SK-N-SH (cell line): ENCODE results near the gene RNF167. TPM values are rescaled to one million over a fixed set of nuclear protein-coding genes. Genes with fewer than 3 reads are reported as not detected.

Experiments used
- CTCF ChIA-PET: fragments of 300-600, 350-600 bp; formaldehyde crosslinking; extraction: SDS; loops from one replicate; lab custom pipeline; 2021; lab: Yijun Ruan, JAX
- POLR2A ChIA-PET: fragments of 350-600 bp; sonication (Branson Sonifier 250); formaldehyde crosslinking; extraction: SDS; loops from one replicate; lab custom pipeline; 2020; ENCODE audit warnings: antibody characterized with exemption, inconsistent platforms; lab: Yijun Ruan, JAX
- DNase-seq: peaks from one replicate; pipeline ENCODE4 v3.0.0; 2012
- H2AFZ ChIP-seq: fragments of 200-600 bp; sonication (generic); 2 replicates; pipeline ENCODE4 v1.8.1; 2016; ENCODE audit warnings: antibody characterized with exemption, mild to moderate bottlenecking, low read depth
- H3F3A ChIP-seq: fragments of 200-600 bp; sonication (generic); replicated peaks from 2 replicates; pipeline ENCODE3; 2016; ENCODE audit warnings: antibody characterized with exemption, mild to moderate bottlenecking; ENCODE audit not compliant: insufficient read depth
- H3K27ac ChIP-seq, 2 experiments: fragments of 200-500 bp in 1 of 2; fragments of 200-600 bp in 1 of 2; sonication (Bioruptor generic) in 1 of 2; sonication (generic), shearing (Covaris generic) in 1 of 2; 2 replicates each; pipeline versions ENCODE4 v1.5.1 to v1.6.1; 2014 to 2016; ENCODE audit warnings: low read depth in 2 of 2, inconsistent platforms in 1 of 2, low read length in 1 of 2, mild to moderate bottlenecking in 1 of 2, mixed read lengths in 1 of 2
- H3K27me3 ChIP-seq: fragments of 200-600 bp; sonication (generic), shearing (Covaris generic); 2 replicates; pipeline ENCODE4 v1.6.1; 2016; ENCODE audit warnings: mixed run types; ENCODE audit not compliant: insufficient read depth
- H3K36me3 ChIP-seq, 2 experiments: fragments of 200-500 bp in 1 of 2; fragments of 200-600 bp in 1 of 2; sonication (Bioruptor generic) in 1 of 2; sonication (generic) in 1 of 2; replicated peaks in 1 of 2; 2 replicates each; pipeline versions ENCODE3 to v1.5.1; 2014 to 2016; ENCODE audit warnings: low read length in 1 of 2, mild to moderate bottlenecking in 1 of 2; ENCODE audit not compliant: insufficient read depth in 2 of 2, control insufficient read depth in 1 of 2
- H3K4me1 ChIP-seq, 2 experiments: fragments of 200-500 bp in 1 of 2; fragments of 200-600 bp in 1 of 2; sonication (Bioruptor generic) in 1 of 2; sonication (generic), shearing (Covaris generic) in 1 of 2; 2 replicates each; pipeline versions ENCODE4 v1.5.1 to v1.6.1; 2014 to 2016; ENCODE audit warnings: low read depth in 1 of 2, low read length in 1 of 2, mixed run types in 1 of 2; ENCODE audit not compliant: insufficient read depth in 2 of 2, control insufficient read depth in 1 of 2
- H3K4me2 ChIP-seq: fragments of 200-600 bp; sonication (generic), shearing (Covaris generic); 2 replicates; pipeline ENCODE4 v1.6.1; 2017; ENCODE audit warnings: mixed run types
- H3K4me3 ChIP-seq, 2 experiments: fragments of 200-500 bp in 1 of 2; fragments of 200-600 bp in 1 of 2; sonication (Bioruptor generic) in 1 of 2; sonication (generic), shearing (Covaris generic) in 1 of 2; 2 replicates each; pipeline versions ENCODE4 v1.5.1 to v1.8.1; 2014 to 2016; ENCODE audit warnings: low read depth in 2 of 2, inconsistent platforms in 1 of 2, low read length in 1 of 2, mild to moderate bottlenecking in 1 of 2, mixed read lengths in 1 of 2, moderate library complexity in 1 of 2
- H3K79me2 ChIP-seq: fragments of 200-600 bp; sonication (generic); 2 replicates; pipeline ENCODE4 v1.8.1; 2017; ENCODE audit warnings: mild to moderate bottlenecking; ENCODE audit not compliant: insufficient read depth
- H3K9ac ChIP-seq: fragments of 200-600 bp; sonication (generic); 2 replicates; pipeline ENCODE4 v1.6.1; 2017; ENCODE audit warnings: mixed run types
- H3K9me2 ChIP-seq: fragments of 200-600 bp; sonication (generic); 2 replicates; pipeline ENCODE4 v1.6.1; 2017; ENCODE audit warnings: mixed run types
- H3K9me3 ChIP-seq: fragments of 200-600 bp; sonication (generic); 2 replicates; pipeline ENCODE4 v1.6.1; 2017; ENCODE audit warnings: mixed run types, mild to moderate bottlenecking, moderate library complexity
- H4K20me1 ChIP-seq: fragments of 200-600 bp; sonication (generic); 2 replicates; pipeline ENCODE4 v1.6.1; 2017; ENCODE audit warnings: mild to moderate bottlenecking, mixed run types; ENCODE audit not compliant: insufficient read depth
- ELF1 ChIP-seq: IDR thresholded peaks from 2 replicates; pipeline ENCODE4 v1.4.0; 2012
- EP300 ChIP-seq, 2 experiments: IDR thresholded peaks; 2 replicates each; pipeline versions ENCODE4 v1.4.0 to v1.6.1; 2012; ENCODE audit warnings: borderline replicate concordance in 1 of 2, low read depth in 1 of 2, low read length in 1 of 2
- EZH2phosphoT487 ChIP-seq: fragments of 200-600 bp; sonication (generic); IDR thresholded peaks from 2 replicates; pipeline ENCODE4 v1.6.1; 2017; ENCODE audit warnings: low read depth, mixed run types, mild to moderate bottlenecking, antibody characterized with exemption, moderate library complexity, borderline replicate concordance
- FOSL2 ChIP-seq: IDR thresholded peaks from 2 replicates; pipeline ENCODE4 v1.4.0; 2012; ENCODE audit warnings: low read depth, mild to moderate bottlenecking, moderate library complexity, borderline replicate concordance
- FOXJ3 ChIP-seq: sonication (generic); formaldehyde crosslinking; IDR thresholded peaks from 2 replicates; pipeline ENCODE4 v1.5.1; 2020; ENCODE audit warnings: mild to moderate bottlenecking, missing genetic modification reagents
- GABPA ChIP-seq: IDR thresholded peaks from 2 replicates; pipeline ENCODE4 v1.4.0; 2012; ENCODE audit warnings: low read depth, mild to moderate bottlenecking
- GATA2 ChIP-seq: sonication (generic); formaldehyde crosslinking; IDR thresholded peaks from 2 replicates; pipeline ENCODE4 v1.5.0; 2020; ENCODE audit warnings: mild to moderate bottlenecking, missing genetic modification reagents
- MXI1 ChIP-seq: IDR thresholded peaks from 2 replicates; pipeline ENCODE4 v1.6.1; 2012; ENCODE audit warnings: mild to moderate bottlenecking, low read depth, low read length, improper control_type of control experiment
- NRF1 ChIP-seq: IDR thresholded peaks from 2 replicates; pipeline ENCODE4 v1.6.1; 2012; ENCODE audit warnings: low read depth, mild to moderate bottlenecking, low read length
- RAD21 ChIP-seq: IDR thresholded peaks from 2 replicates; pipeline ENCODE4 v1.6.1; 2012; ENCODE audit warnings: mild to moderate bottlenecking, low read length
- RFX5 ChIP-seq: IDR thresholded peaks from 2 replicates; pipeline ENCODE4 v1.6.1; 2012; ENCODE audit warnings: mild to moderate bottlenecking, improper control_type of control experiment, low read length
- RXRA ChIP-seq: IDR thresholded peaks from 2 replicates; pipeline ENCODE4 v1.4.0; 2012; ENCODE audit warnings: low read depth, mild to moderate bottlenecking, borderline replicate concordance
- SIN3A ChIP-seq: IDR thresholded peaks from 2 replicates; pipeline ENCODE4 v1.6.1; 2012; ENCODE audit warnings: low read depth, mild to moderate bottlenecking, low read length, moderate library complexity, borderline replicate concordance
- SMC3 ChIP-seq: IDR thresholded peaks from 2 replicates; pipeline ENCODE4 v1.6.1; 2012; ENCODE audit warnings: low read depth, low read length, improper control_type of control experiment
- TAF1 ChIP-seq: IDR thresholded peaks from 2 replicates; pipeline ENCODE4 v1.6.1; 2012; ENCODE audit warnings: low read depth, mild to moderate bottlenecking, low read length, moderate library complexity, borderline replicate concordance
- TCF12 ChIP-seq: IDR thresholded peaks from 2 replicates; pipeline ENCODE4 v1.4.0; 2012
- TEAD4 ChIP-seq: IDR thresholded peaks from 2 replicates; pipeline ENCODE4 v1.4.0; 2012; ENCODE audit warnings: mild to moderate bottlenecking, borderline replicate concordance; ENCODE audit not compliant: insufficient read depth
- YY1 ChIP-seq: IDR thresholded peaks from 2 replicates; pipeline ENCODE4 v1.4.0; 2012; ENCODE audit warnings: low read depth, mild to moderate bottlenecking
- WGBS: methylation state at CpG from one replicate; pipeline ENCODE4 v1.1.6; 2017; ENCODE audit warnings: low lambda C conversion rate; 5-methylcytosine and 5-hydroxymethylcytosine counted together
- polyA plus RNA-seq, 3 experiments: library from polyadenylated mRNA; depleted of rRNA; stranded (reverse); fragments of >200 nt; gene quantifications; 2 replicates each; pipeline ENCODE4 v1.2.3, GENCODE V29; 2012
- TF ChIP-seq, protein P1 (sequence below): IDR thresholded peaks from 2 replicates; pipeline ENCODE4 v1.4.0; 2012; ENCODE audit warnings: low read depth, borderline replicate concordance
- TF ChIP-seq, protein P2 (sequence below): IDR thresholded peaks from 2 replicates; pipeline ENCODE4 v1.6.1; 2012; ENCODE audit warnings: mild to moderate bottlenecking, low read depth, low read length, moderate library complexity
- TF ChIP-seq, protein P3 (sequence below): fragments of 150-350 bp; IDR thresholded peaks from 2 replicates; pipeline ENCODE4 v1.6.1; 2017; ENCODE audit warnings: antibody characterized with exemption, low read length, low read depth, borderline replicate concordance
- TF ChIP-seq, protein P4 (sequence below): fragments of 200-600 bp; sonication (generic); IDR thresholded peaks from 2 replicates; pipeline ENCODE4 v1.6.1; 2017; ENCODE audit warnings: antibody characterized with exemption, mild to moderate bottlenecking, moderate library complexity
- TF ChIP-seq, protein P5 (sequence below): IDR thresholded peaks from 2 replicates; pipeline ENCODE4 v1.4.0; 2012; ENCODE audit warnings: low read depth, borderline replicate concordance

Gene RNF167
- polyA plus RNA-seq, 1 of the 3 experiments (the other 2 are of a cell fraction): 115 TPM

DNA sequence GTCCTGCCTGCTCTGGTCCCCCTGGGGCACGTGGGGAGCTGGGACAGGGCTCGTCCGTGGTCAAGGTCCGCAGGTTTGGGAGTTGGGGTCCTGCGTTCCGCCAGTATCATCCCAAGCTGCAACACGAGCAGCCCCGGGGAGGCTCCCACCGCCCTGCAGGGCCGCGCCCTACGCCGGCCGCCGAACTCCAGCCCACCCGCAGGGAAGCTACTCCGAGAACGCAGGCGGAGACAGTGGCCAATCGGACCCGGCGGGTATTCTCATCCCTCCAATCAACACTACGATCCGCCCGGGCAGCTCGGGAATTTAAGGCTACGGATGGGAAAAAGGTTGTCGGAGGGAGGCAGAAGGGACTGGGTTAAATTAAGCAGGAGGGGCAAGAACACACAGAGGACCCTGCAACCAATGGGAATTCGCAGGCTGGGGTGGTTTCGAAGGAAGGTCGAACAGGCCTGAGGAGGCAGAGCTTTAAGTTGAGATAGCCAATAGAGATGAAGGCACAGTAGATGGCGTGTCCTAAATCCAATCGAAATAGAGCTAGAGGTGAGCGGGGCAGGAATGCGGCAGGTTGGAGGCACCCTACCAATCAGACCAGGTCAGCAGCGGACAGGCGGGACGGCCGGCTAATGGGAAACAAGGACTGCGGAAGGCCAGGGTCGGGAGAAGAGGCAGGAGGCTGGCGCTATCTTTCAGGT is 26.9 kb downstream of the RNF167 start:
- ChIA-PET POLR2A (interaction anchor here (0.6 to 4.2 kb wide), 12 partner anchors 8 to 231 kb away, joined by 3 to 56 read pairs (median 5); partner anchors contain the start of genes ENO3, INCA1, KIF1C and PFN1), CTCF (interaction anchor here (0.8 to 6.6 kb wide), 10 partner anchors 10 to 94 kb away, joined by 3 to 52 read pairs (median 5); partner anchors contain the start of genes CAMTA2, ENO3, RNF167 and SLC25A11)
- H3K27ac ChIP-seq: peak overlapping the region; percentile 93 to 96
- 2% methylated on average over 30 of the region's 42 CpGs for WGBS
- H3K9ac ChIP-seq: peak overlapping the region; percentile 77
- no peaks in the 10 kb centered on the region for H3K9me2 ChIP-seq
- H3K36me3 ChIP-seq: peaks cover 2 to 20% of the 10 kb centered on the region in 2 experiments
- H3K9me3 ChIP-seq: no peaks in the 10 kb centered on the region
- peaks cover 24% of the 10 kb centered on the region for H3F3A ChIP-seq
- H3K27me3 ChIP-seq: no peaks in the 10 kb centered on the region
- H3K4me3 ChIP-seq: peak overlapping the region; percentile 59 to 72
- no peak overlapping the region; the same call in 1 of the 2 replicates for H2AFZ ChIP-seq
- peak overlapping the region; percentile 97 for H3K4me2 ChIP-seq
- DNase-seq: peak; percentile 94
- H3K4me1 ChIP-seq: peaks cover 16 to 24% of the 10 kb centered on the region in 2 experiments; a peak in 3 of 4 replicates
- peaks cover 46% of the 10 kb centered on the region for H3K79me2 ChIP-seq
- no peaks in the 10 kb centered on the region for H4K20me1 ChIP-seq
- TF ChIP-seq, protein P1, sequence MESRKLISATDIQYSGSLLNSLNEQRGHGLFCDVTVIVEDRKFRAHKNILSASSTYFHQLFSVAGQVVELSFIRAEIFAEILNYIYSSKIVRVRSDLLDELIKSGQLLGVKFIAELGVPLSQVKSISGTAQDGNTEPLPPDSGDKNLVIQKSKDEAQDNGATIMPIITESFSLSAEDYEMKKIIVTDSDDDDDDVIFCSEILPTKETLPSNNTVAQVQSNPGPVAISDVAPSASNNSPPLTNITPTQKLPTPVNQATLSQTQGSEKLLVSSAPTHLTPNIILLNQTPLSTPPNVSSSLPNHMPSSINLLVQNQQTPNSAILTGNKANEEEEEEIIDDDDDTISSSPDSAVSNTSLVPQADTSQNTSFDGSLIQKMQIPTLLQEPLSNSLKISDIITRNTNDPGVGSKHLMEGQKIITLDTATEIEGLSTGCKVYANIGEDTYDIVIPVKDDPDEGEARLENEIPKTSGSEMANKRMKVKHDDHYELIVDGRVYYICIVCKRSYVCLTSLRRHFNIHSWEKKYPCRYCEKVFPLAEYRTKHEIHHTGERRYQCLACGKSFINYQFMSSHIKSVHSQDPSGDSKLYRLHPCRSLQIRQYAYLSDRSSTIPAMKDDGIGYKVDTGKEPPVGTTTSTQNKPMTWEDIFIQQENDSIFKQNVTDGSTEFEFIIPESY: no peak
- TF ChIP-seq SMC3: no peak
- 0 out of 2 replicates have a peak, but pooled peaks have one; percentile 14 for TF ChIP-seq NRF1
- peak; percentile 45 for TF ChIP-seq GABPA
- 0 out of 2 replicates have a peak, but pooled peaks have one; percentile 18 for TF ChIP-seq FOXJ3 (CRISPR knock-in tag)
- no peak for TF ChIP-seq TCF12
- TF ChIP-seq TAF1: no peak
- TF ChIP-seq EZH2phosphoT487: no peak
- TF ChIP-seq GATA2 (CRISPR knock-in tag): no peak
- no peak for TF ChIP-seq YY1
- TF ChIP-seq SIN3A: no peak
- TF ChIP-seq RXRA: no peak
- TF ChIP-seq RAD21: no peak
- no peak for TF ChIP-seq EP300 (IDR thresholded peaks at IDR 0.05; ENCODE audit: borderline replicate concordance in 1 of 2, low read depth in 1 of 2, low read length in 1 of 2)
- no peak for TF ChIP-seq TEAD4
- TF ChIP-seq, protein P2, sequence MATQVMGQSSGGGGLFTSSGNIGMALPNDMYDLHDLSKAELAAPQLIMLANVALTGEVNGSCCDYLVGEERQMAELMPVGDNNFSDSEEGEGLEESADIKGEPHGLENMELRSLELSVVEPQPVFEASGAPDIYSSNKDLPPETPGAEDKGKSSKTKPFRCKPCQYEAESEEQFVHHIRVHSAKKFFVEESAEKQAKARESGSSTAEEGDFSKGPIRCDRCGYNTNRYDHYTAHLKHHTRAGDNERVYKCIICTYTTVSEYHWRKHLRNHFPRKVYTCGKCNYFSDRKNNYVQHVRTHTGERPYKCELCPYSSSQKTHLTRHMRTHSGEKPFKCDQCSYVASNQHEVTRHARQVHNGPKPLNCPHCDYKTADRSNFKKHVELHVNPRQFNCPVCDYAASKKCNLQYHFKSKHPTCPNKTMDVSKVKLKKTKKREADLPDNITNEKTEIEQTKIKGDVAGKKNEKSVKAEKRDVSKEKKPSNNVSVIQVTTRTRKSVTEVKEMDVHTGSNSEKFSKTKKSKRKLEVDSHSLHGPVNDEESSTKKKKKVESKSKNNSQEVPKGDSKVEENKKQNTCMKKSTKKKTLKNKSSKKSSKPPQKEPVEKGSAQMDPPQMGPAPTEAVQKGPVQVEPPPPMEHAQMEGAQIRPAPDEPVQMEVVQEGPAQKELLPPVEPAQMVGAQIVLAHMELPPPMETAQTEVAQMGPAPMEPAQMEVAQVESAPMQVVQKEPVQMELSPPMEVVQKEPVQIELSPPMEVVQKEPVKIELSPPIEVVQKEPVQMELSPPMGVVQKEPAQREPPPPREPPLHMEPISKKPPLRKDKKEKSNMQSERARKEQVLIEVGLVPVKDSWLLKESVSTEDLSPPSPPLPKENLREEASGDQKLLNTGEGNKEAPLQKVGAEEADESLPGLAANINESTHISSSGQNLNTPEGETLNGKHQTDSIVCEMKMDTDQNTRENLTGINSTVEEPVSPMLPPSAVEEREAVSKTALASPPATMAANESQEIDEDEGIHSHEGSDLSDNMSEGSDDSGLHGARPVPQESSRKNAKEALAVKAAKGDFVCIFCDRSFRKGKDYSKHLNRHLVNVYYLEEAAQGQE: no peak
- TF ChIP-seq MXI1: 0 out of 2 replicates have a peak, but pooled peaks have one; percentile 31
- TF ChIP-seq ELF1: peak; percentile 75
- TF ChIP-seq, protein P3, sequence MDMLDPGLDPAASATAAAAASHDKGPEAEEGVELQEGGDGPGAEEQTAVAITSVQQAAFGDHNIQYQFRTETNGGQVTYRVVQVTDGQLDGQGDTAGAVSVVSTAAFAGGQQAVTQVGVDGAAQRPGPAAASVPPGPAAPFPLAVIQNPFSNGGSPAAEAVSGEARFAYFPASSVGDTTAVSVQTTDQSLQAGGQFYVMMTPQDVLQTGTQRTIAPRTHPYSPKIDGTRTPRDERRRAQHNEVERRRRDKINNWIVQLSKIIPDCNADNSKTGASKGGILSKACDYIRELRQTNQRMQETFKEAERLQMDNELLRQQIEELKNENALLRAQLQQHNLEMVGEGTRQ: 0 out of 2 replicates have a peak, but pooled peaks have one; percentile 22
- TF ChIP-seq, protein P4, sequence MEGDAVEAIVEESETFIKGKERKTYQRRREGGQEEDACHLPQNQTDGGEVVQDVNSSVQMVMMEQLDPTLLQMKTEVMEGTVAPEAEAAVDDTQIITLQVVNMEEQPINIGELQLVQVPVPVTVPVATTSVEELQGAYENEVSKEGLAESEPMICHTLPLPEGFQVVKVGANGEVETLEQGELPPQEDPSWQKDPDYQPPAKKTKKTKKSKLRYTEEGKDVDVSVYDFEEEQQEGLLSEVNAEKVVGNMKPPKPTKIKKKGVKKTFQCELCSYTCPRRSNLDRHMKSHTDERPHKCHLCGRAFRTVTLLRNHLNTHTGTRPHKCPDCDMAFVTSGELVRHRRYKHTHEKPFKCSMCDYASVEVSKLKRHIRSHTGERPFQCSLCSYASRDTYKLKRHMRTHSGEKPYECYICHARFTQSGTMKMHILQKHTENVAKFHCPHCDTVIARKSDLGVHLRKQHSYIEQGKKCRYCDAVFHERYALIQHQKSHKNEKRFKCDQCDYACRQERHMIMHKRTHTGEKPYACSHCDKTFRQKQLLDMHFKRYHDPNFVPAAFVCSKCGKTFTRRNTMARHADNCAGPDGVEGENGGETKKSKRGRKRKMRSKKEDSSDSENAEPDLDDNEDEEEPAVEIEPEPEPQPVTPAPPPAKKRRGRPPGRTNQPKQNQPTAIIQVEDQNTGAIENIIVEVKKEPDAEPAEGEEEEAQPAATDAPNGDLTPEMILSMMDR: no peak
- peak; percentile 87 for TF ChIP-seq RFX5
- no peak for TF ChIP-seq FOSL2
- TF ChIP-seq, protein P5, sequence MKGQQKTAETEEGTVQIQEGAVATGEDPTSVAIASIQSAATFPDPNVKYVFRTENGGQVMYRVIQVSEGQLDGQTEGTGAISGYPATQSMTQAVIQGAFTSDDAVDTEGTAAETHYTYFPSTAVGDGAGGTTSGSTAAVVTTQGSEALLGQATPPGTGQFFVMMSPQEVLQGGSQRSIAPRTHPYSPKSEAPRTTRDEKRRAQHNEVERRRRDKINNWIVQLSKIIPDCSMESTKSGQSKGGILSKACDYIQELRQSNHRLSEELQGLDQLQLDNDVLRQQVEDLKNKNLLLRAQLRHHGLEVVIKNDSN: no peak
